Hematopoietic multipotent progenitor cell treated with erythropoietin and hydrocortisone succinate and interleukin-3 and kit ligand, for 4 days (in vitro differentiated cells): Measurements from ENCODE around the gene ATF7IP2.
"Not testable (repeated sequence)": the region's sequence is repeated elsewhere in the genome, so short reads cannot be mapped to it uniquely, and the experiment has no call there.

Source experiments
- DNase-seq: peaks from one replicate; pipeline ENCODE4 v3.0.0-alpha.2; 2015

The ATF7IP2 gene

GRCh38 chr16:10383626-10384025 is 2.2 kb upstream of the ATF7IP2 start:
- DNase-seq, result peak; percentile 38

GRCh38 chr16:10386517-10387100 is 748 bp downstream of the ATF7IP2 start:
- peak; percentile 67 for DNase-seq

- DNase-seq, result peak; percentile 55
Measured at GRCh38 chr16:10387188-10387617, 1.3 kb downstream of the ATF7IP2 start.

- DNase-seq, result peak; percentile 42
Measured at GRCh38 chr16:10388988-10389387, 3.1 kb downstream of the ATF7IP2 start.

GRCh38 chr16:10390330-10390729 is 4.5 kb downstream of the ATF7IP2 start:
- no peak for DNase-seq

- no peak for DNase-seq
Measured at GRCh38 chr16:10390867-10391266, 5.0 kb downstream of the ATF7IP2 start.

GRCh38 chr16:10391339-10391738 is 5.5 kb downstream of the ATF7IP2 start:
- no peak for DNase-seq

GRCh38 chr16:10402975-10403374 is 17.1 kb downstream of the ATF7IP2 start:
- DNase-seq, result no peak

GRCh38 chr16:10405386-10405939 is 19.6 kb downstream of the ATF7IP2 start:
- peak; percentile 43 for DNase-seq

GRCh38 chr16:10408824-10409381 is 23.0 kb downstream of the ATF7IP2 start:
- DNase-seq, result peak; percentile 59

- not testable (repeated sequence) for DNase-seq
Measured at GRCh38 chr16:10409713-10410112, 23.9 kb downstream of the ATF7IP2 start.

GRCh38 chr16:10410469-10410868 is 24.6 kb downstream of the ATF7IP2 start:
- DNase-seq, result no peak

GRCh38 chr16:10412935-10413601 is 27.2 kb downstream of the ATF7IP2 start:
- DNase-seq, result no peak

GRCh38 chr16:10418204-10418603 is 32.3 kb downstream of the ATF7IP2 start:
- DNase-seq, result not testable (repeated sequence)

GRCh38 chr16:10419701-10420100 is 33.8 kb downstream of the ATF7IP2 start:
- no peak for DNase-seq

- no peak for DNase-seq
Measured at GRCh38 chr16:10421596-10421995, 35.7 kb downstream of the ATF7IP2 start.

- no peak for DNase-seq
Measured at GRCh38 chr16:10428433-10429168, 42.7 kb downstream of the ATF7IP2 start.

GRCh38 chr16:10429299-10429969 is 43.6 kb downstream of the ATF7IP2 start:
- not testable (repeated sequence) for DNase-seq

- DNase-seq, result peak; percentile 20
Measured at GRCh38 chr16:10441726-10442125, 55.9 kb downstream of the ATF7IP2 start.

GRCh38 chr16:10447289-10447688 is 61.4 kb downstream of the ATF7IP2 start:
- peak; percentile 18 for DNase-seq

- DNase-seq, result not testable (repeated sequence)
Measured at GRCh38 chr16:10452208-10453158, 66.6 kb downstream of the ATF7IP2 start.

GRCh38 chr16:10453159-10453510 is 67.3 kb downstream of the ATF7IP2 start:
- DNase-seq, result no peak
